HepG2 (cell line): Measurements from ENCODE around the gene OR7D2. TPM values are rescaled to one million over a fixed set of nuclear protein-coding genes. Genes with fewer than 3 reads are reported as not detected.

Experiments used
- CCDC6 ChIP-seq: sonication (generic); formaldehyde crosslinking; IDR thresholded peaks from 2 replicates; pipeline ENCODE4 v1.8.1; 2022; ENCODE audit warnings: mild to moderate bottlenecking, missing genetic modification reagents, moderate library complexity
- EEA1 ChIP-seq: sonication (generic); formaldehyde crosslinking; IDR thresholded peaks from 2 replicates; pipeline ENCODE4 v1.5.1; 2020; ENCODE audit warnings: mild to moderate bottlenecking, missing genetic modification reagents, borderline replicate concordance
- ELF3 ChIP-seq: IDR thresholded peaks from 2 replicates; pipeline ENCODE4 v1.6.1; 2016; ENCODE audit warnings: missing genetic modification reagents, missing compliant biosample characterization
- HCFC1 ChIP-seq: fragments of 150-350 bp; IDR thresholded peaks from 2 replicates; pipeline ENCODE4 v1.6.1; 2014; ENCODE audit warnings: low read depth, low read length
- MATR3 ChIP-seq: sonication (generic); formaldehyde crosslinking; IDR thresholded peaks from 2 replicates; pipeline ENCODE4 v1.4.0; 2020; ENCODE audit warnings: missing genetic modification reagents
- NONO ChIP-seq, 2 experiments: fragments of 450-650 bp in 1 of 2; sonication (generic) in 1 of 2; formaldehyde crosslinking in 1 of 2; IDR thresholded peaks in 1 of 2; conservative IDR thresholded peaks in 1 of 2; 2 replicates each; pipeline versions ENCODE4 v1.6.1 to v1.8.0; 2017 to 2022; ENCODE audit warnings: mild to moderate bottlenecking in 1 of 2, missing genetic modification reagents in 1 of 2, moderate library complexity in 1 of 2
- SMAD9 ChIP-seq: sonication (generic); formaldehyde crosslinking; IDR thresholded peaks from 2 replicates; pipeline ENCODE4 v1.5.1; 2020; ENCODE audit warnings: mild to moderate bottlenecking, missing genetic modification reagents
- ZIK1 ChIP-seq: sonication (generic); formaldehyde crosslinking; IDR thresholded peaks from 2 replicates; pipeline ENCODE4 v1.5.0; 2020; ENCODE audit warnings: mild to moderate bottlenecking, low read depth, missing genetic modification reagents, borderline replicate concordance
- ZKSCAN5 ChIP-seq: sonication (generic); formaldehyde crosslinking; IDR thresholded peaks from 2 replicates; pipeline ENCODE4 v1.5.1; 2020; ENCODE audit warnings: mild to moderate bottlenecking, missing genetic modification reagents
- ZNF510 ChIP-seq: sonication (generic); formaldehyde crosslinking; IDR thresholded peaks from 2 replicates; pipeline ENCODE4 v1.4.0; 2020; ENCODE audit warnings: low read depth, mild to moderate bottlenecking, missing genetic modification reagents
- ZNF883 ChIP-seq: sonication (generic); formaldehyde crosslinking; IDR thresholded peaks from 2 replicates; pipeline ENCODE4 v1.5.1; 2020; ENCODE audit warnings: mild to moderate bottlenecking, missing genetic modification reagents; ENCODE audit errors: not compliant biosample characterization
- ZSCAN9 ChIP-seq: IDR thresholded peaks from 2 replicates; pipeline ENCODE4 v1.6.1; 2016; ENCODE audit warnings: borderline replicate concordance
- polyA plus RNA-seq, 8 experiments: library from polyadenylated mRNA; depleted of rRNA in 3 of 8; stranded (reverse) in 7 of 8; unstranded in 1 of 8; fragments of >200 nt; fragmentation: Illumina TruSeq in 4 of 8; extraction: Trizol in 4 of 8; gene quantifications; 2 replicates each; pipeline versions ENCODE4 v1.2.1 to v1.2.3, GENCODE V29; 2011 to 2016; ENCODE audit warnings: low read depth in 4 of 8, missing spikeins in 1 of 8, mixed read lengths in 1 of 8; ENCODE audit not compliant: insufficient read depth in 1 of 8
- total RNA-seq, 5 experiments: library from RNA; depleted of rRNA; stranded (reverse); fragments of >200 nt; fragmentation: Illumina TruSeq; extraction: Trizol; gene quantifications; 2 replicates each; pipeline ENCODE4 v1.2.3, GENCODE V29; 2016; ENCODE audit warnings: low read depth in 1 of 5
- TF ChIP-seq, protein P1 (sequence below): sonication (generic); formaldehyde crosslinking; IDR thresholded peaks from 2 replicates; pipeline ENCODE4 v1.8.0; 2022; ENCODE audit warnings: mild to moderate bottlenecking, missing genetic modification reagents, moderate library complexity
- TF ChIP-seq, protein P2 (sequence below): sonication (generic); formaldehyde crosslinking; IDR thresholded peaks from 2 replicates; pipeline ENCODE4 v1.8.0; 2022; ENCODE audit warnings: missing genetic modification reagents, mild to moderate bottlenecking, borderline replicate concordance
- TF ChIP-seq, protein P3 (sequence below): sonication (generic); formaldehyde crosslinking; IDR thresholded peaks from 2 replicates; pipeline ENCODE4 v1.4.0; 2020; ENCODE audit warnings: missing genetic modification reagents, borderline replicate concordance
- TF ChIP-seq, protein P4 (sequence below): sonication (generic); formaldehyde crosslinking; conservative IDR thresholded peaks from 2 replicates; pipeline ENCODE4 v1.4.0; 2020; ENCODE audit warnings: missing genetic modification reagents
- TF ChIP-seq, protein P5 (sequence below): sonication (generic); formaldehyde crosslinking; IDR thresholded peaks from 2 replicates; pipeline ENCODE4 v1.4.0; 2020; ENCODE audit warnings: missing genetic modification reagents; ENCODE audit errors: not compliant biosample characterization
- TF ChIP-seq, protein P6 (sequence below): sonication (generic); formaldehyde crosslinking; IDR thresholded peaks from 2 replicates; pipeline ENCODE4 v1.8.0; 2022; ENCODE audit warnings: missing genetic modification reagents, mild to moderate bottlenecking, moderate library complexity, borderline replicate concordance
- TF ChIP-seq, protein P7 (sequence below): sonication (generic); formaldehyde crosslinking; IDR thresholded peaks from 2 replicates; pipeline ENCODE4 v1.4.0; 2020; ENCODE audit warnings: missing genetic modification reagents

The OR7D2 gene
- total and polyA plus RNA-seq, 2 of the 13 experiments (the other 11 are each of a cell fraction or from before 2014, with no cell fraction given), result 0.07 TPM; not detected in 1

DNA sequence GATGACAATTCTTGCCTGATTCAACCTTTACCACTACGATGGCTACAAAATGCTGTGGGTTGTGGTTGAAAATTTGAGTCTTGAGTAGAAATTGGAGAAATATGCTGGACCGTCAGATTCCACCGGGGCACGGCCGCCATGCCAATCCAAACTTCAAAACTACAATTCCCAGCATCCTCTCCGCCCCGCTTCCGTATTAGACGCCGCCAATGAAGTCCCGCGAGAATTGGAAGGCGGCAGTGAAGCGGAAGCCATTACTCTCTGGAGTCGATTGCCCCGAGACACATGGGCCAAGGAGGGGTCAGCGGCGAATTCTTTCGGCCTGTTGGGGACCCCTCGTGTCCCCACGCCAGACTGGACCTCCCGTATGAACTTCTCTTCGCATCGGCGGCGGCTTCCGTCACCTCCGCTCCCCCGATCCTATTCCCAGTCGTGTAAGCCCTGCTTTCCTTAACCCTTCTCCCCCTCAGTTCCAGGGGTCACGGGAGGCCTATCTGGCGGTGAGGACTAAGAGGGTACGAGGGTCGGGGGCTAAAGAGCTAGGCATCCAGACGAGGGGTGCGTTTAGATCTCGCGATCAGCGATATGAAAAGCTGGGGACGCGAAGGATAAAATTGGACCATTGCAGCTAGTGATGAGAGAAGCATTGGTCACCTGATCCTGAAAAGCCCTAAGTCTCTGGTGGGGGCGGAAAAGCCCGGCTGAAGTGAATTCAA, 38.5 kb upstream of the OR7D2 start, which contains the start of gene ZNF317 (continued):
- TF ChIP-seq, protein P1, sequence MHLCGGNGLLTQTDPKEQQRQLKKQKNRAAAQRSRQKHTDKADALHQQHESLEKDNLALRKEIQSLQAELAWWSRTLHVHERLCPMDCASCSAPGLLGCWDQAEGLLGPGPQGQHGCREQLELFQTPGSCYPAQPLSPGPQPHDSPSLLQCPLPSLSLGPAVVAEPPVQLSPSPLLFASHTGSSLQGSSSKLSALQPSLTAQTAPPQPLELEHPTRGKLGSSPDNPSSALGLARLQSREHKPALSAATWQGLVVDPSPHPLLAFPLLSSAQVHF (CRISPR knock-in tag), result no peak
- no peak for TF ChIP-seq ZNF510 (CRISPR knock-in tag)
- TF ChIP-seq ZIK1 (CRISPR knock-in tag), result no peak
- TF ChIP-seq, protein P2, sequence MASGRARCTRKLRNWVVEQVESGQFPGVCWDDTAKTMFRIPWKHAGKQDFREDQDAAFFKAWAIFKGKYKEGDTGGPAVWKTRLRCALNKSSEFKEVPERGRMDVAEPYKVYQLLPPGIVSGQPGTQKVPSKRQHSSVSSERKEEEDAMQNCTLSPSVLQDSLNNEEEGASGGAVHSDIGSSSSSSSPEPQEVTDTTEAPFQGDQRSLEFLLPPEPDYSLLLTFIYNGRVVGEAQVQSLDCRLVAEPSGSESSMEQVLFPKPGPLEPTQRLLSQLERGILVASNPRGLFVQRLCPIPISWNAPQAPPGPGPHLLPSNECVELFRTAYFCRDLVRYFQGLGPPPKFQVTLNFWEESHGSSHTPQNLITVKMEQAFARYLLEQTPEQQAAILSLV (CRISPR knock-in tag), result no peak; the same call in 1 of the 2 replicates
- TF ChIP-seq, protein P3, sequence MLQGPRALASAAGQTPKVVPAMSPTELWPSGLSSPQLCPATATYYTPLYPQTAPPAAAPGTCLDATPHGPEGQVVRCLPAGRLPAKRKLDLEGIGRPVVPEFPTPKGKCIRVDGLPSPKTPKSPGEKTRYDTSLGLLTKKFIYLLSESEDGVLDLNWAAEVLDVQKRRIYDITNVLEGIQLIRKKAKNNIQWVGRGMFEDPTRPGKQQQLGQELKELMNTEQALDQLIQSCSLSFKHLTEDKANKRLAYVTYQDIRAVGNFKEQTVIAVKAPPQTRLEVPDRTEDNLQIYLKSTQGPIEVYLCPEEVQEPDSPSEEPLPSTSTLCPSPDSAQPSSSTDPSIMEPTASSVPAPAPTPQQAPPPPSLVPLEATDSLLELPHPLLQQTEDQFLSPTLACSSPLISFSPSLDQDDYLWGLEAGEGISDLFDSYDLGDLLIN, result no peak
- TF ChIP-seq, protein P4, sequence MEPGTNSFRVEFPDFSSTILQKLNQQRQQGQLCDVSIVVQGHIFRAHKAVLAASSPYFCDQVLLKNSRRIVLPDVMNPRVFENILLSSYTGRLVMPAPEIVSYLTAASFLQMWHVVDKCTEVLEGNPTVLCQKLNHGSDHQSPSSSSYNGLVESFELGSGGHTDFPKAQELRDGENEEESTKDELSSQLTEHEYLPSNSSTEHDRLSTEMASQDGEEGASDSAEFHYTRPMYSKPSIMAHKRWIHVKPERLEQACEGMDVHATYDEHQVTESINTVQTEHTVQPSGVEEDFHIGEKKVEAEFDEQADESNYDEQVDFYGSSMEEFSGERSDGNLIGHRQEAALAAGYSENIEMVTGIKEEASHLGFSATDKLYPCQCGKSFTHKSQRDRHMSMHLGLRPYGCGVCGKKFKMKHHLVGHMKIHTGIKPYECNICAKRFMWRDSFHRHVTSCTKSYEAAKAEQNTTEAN (CRISPR knock-in tag), result no peak
- 0 out of 2 replicates have a peak, but pooled peaks have one; percentile 53 for TF ChIP-seq ZSCAN9 (CRISPR knock-in tag)
- peak; percentile 93 for TF ChIP-seq HCFC1
- TF ChIP-seq ZNF883, result peak; percentile 85
- no peak for TF ChIP-seq SMAD9 (CRISPR knock-in tag)
- TF ChIP-seq EEA1 (CRISPR knock-in tag), result no peak
- TF ChIP-seq, protein P5, sequence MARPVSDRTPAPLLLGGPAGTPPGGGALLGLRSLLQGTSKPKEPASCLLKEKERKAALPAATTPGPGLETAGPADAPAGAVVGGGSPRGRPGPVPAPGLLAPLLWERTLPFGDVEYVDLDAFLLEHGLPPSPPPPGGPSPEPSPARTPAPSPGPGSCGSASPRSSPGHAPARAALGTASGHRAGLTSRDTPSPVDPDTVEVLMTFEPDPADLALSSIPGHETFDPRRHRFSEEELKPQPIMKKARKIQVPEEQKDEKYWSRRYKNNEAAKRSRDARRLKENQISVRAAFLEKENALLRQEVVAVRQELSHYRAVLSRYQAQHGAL (CRISPR knock-in tag), result no peak
- no peak for TF ChIP-seq MATR3
- TF ChIP-seq ZKSCAN5 (CRISPR knock-in tag), result no peak
- TF ChIP-seq, protein P6, sequence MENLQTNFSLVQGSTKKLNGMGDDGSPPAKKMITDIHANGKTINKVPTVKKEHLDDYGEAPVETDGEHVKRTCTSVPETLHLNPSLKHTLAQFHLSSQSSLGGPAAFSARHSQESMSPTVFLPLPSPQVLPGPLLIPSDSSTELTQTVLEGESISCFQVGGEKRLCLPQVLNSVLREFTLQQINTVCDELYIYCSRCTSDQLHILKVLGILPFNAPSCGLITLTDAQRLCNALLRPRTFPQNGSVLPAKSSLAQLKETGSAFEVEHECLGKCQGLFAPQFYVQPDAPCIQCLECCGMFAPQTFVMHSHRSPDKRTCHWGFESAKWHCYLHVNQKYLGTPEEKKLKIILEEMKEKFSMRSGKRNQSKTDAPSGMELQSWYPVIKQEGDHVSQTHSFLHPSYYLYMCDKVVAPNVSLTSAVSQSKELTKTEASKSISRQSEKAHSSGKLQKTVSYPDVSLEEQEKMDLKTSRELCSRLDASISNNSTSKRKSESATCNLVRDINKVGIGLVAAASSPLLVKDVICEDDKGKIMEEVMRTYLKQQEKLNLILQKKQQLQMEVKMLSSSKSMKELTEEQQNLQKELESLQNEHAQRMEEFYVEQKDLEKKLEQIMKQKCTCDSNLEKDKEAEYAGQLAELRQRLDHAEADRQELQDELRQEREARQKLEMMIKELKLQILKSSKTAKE (CRISPR knock-in tag), result no peak
- no peak for TF ChIP-seq CCDC6 (CRISPR knock-in tag)
- no peak for TF ChIP-seq NONO (IDR thresholded peaks at IDR 0.05)
- TF ChIP-seq NONO (CRISPR knock-in tag; conservative IDR thresholded peaks at IDR 0.05), result 0 out of 2 replicates have a peak, but pooled peaks have one; percentile 24
- peak; percentile 87 for TF ChIP-seq ELF3 (CRISPR knock-in tag)
- TF ChIP-seq, protein P7, sequence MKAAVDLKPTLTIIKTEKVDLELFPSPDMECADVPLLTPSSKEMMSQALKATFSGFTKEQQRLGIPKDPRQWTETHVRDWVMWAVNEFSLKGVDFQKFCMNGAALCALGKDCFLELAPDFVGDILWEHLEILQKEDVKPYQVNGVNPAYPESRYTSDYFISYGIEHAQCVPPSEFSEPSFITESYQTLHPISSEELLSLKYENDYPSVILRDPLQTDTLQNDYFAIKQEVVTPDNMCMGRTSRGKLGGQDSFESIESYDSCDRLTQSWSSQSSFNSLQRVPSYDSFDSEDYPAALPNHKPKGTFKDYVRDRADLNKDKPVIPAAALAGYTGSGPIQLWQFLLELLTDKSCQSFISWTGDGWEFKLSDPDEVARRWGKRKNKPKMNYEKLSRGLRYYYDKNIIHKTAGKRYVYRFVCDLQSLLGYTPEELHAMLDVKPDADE (CRISPR knock-in tag), result no peak
